NCI-H1694 (cell line): ENCODE data around the gene TRIM7.
"Not testable (repeated sequence)": the region's sequence is repeated elsewhere in the genome, so short reads cannot be mapped to it uniquely, and the experiment has no call there.

Experiments used
- DNase-seq: peaks from one replicate; lab custom pipeline; 2025; lab: John Stamatoyannopoulos, UW

The TRIM7 gene

GRCh38 chr5:181233088-181233800 lies 28.2 kb upstream of the TRIM7 start:
- DNase-seq = no peak

GRCh38 chr5:181232593-181232992 lies 27.6 kb upstream of the TRIM7 start:
- DNase-seq = no peak

- no peak for DNase-seq
Measured at GRCh38 chr5:181231432-181231831, 26.4 kb upstream of the TRIM7 start.

- DNase-seq = no peak
Measured at GRCh38 chr5:181230551-181230950, 25.6 kb upstream of the TRIM7 start.

- no peak for DNase-seq
Measured at GRCh38 chr5:181229996-181230395, 25.0 kb upstream of the TRIM7 start.

- DNase-seq = no peak
Measured at GRCh38 chr5:181224390-181225229, 19.6 kb upstream of the TRIM7 start.

GRCh38 chr5:181223729-181224389 lies 18.9 kb upstream of the TRIM7 start:
- no peak for DNase-seq

- DNase-seq = no peak
Measured at GRCh38 chr5:181223058-181223728, 18.2 kb upstream of the TRIM7 start, which contains the start of gene TRIM41. Gene TRIM41 (plus strand): TSS chr5:181223281. CDS start chr5:181224000, 719 bp downstream.

GRCh38 chr5:181222630-181223057 lies 17.6 kb upstream of the TRIM7 start:
- DNase-seq = no peak

GRCh38 chr5:181221792-181222629 lies 17.0 kb upstream of the TRIM7 start:
- no peak for DNase-seq

- no peak for DNase-seq
Measured at GRCh38 chr5:181221105-181221791, 16.3 kb upstream of the TRIM7 start.

- no peak for DNase-seq
Measured at GRCh38 chr5:181220178-181220515, 15.2 kb upstream of the TRIM7 start.

- DNase-seq = no peak
Measured at GRCh38 chr5:181219262-181220177, 14.5 kb upstream of the TRIM7 start.

GRCh38 chr5:181218795-181219124 lies 13.8 kb upstream of the TRIM7 start:
- no peak for DNase-seq

- no peak for DNase-seq
Measured at GRCh38 chr5:181217803-181218062, 12.7 kb upstream of the TRIM7 start.

GRCh38 chr5:181217111-181217802 lies 12.3 kb upstream of the TRIM7 start:
- DNase-seq = no peak

- no peak for DNase-seq
Measured at GRCh38 chr5:181215997-181216989, 11.3 kb upstream of the TRIM7 start.

- DNase-seq = not testable (repeated sequence)
Measured at GRCh38 chr5:181214249-181214648, 9.3 kb upstream of the TRIM7 start.
